ENCODE measurements around the gene B4GALNT3.

DNA sequence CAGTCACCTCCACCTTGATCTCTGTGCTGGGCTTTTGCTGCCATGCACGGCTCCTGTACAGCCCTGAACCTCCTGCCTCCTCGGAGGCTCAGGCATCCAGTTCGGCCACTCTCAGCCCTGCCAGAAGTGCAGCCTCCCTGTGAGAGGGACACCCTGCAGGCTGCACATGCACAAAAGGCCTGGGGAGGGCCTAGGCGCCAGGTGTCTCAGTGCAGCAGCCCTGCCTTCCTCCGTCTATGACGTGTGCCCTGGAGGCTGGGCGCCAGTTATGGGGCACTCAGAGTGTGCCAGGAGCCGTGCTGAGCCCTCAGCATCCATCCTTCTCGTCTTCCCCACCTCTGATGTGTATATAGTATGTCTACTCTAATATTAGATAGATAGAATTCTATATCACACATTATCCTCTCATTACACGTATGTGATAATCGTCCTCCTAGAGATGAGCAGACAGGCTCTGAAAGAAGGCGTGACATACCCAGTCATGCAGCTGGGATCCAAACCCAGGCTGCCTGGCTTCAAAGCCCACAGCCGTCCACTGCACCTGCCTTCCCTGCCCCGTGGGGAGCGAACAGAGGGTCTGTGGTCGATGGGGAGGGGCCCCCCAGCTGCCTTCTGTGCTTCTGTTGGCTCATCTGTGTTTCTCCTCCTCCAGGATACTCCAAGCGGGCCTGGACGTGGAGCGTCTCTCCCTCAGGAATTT, 101.1 kb downstream of the B4GALNT3 start:
- no peak for TF ChIP-seq POLR2A (IDR thresholded peaks at IDR 0.05)
- no peak for TF ChIP-seq EP300 (IDR thresholded peaks at IDR 0.05)
- TF ChIP-seq, protein P1, sequence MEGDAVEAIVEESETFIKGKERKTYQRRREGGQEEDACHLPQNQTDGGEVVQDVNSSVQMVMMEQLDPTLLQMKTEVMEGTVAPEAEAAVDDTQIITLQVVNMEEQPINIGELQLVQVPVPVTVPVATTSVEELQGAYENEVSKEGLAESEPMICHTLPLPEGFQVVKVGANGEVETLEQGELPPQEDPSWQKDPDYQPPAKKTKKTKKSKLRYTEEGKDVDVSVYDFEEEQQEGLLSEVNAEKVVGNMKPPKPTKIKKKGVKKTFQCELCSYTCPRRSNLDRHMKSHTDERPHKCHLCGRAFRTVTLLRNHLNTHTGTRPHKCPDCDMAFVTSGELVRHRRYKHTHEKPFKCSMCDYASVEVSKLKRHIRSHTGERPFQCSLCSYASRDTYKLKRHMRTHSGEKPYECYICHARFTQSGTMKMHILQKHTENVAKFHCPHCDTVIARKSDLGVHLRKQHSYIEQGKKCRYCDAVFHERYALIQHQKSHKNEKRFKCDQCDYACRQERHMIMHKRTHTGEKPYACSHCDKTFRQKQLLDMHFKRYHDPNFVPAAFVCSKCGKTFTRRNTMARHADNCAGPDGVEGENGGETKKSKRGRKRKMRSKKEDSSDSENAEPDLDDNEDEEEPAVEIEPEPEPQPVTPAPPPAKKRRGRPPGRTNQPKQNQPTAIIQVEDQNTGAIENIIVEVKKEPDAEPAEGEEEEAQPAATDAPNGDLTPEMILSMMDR (IDR thresholded peaks at IDR 0.05), result no peak
- no peak for TF ChIP-seq POLR2AphosphoS5 (IDR thresholded peaks at IDR 0.05)
